Gastrocnemius medialis (tissue), 4 donors: ENCODE data around the gene ASS1. TPM values are rescaled to one million over a fixed set of nuclear protein-coding genes. Genes with fewer than 3 reads are reported as not detected.

Experiments
- ATAC-seq, 2 donors: fragments of 150-250 bp; one replicate each; pipeline ENCODE4 v1.9.1; 2016
- DNase-seq, 2 donors: peaks; one replicate each; pipeline ENCODE4 v3.0.0-alpha.2; 2019
- H3K27ac ChIP-seq, 4 donors: fragments of 200-600 bp; sonication (generic); 1 replicate in 1 of 4; 2 replicates in 3 of 4; pipeline ENCODE4 v1.5.1; 2016 to 2018; ENCODE audit warnings: mild to moderate bottlenecking in 2 of 4, moderate library complexity in 1 of 4
- H3K27me3 ChIP-seq, 3 donors: fragments of 200-600 bp; sonication (generic) in 2 of 3; 1 replicate in 1 of 3; 2 replicates in 2 of 3; pipeline versions ENCODE4 v1.5.1 to v1.6.0; 2016 to 2019; ENCODE audit warnings: mild to moderate bottlenecking in 1 of 3, moderate library complexity in 1 of 3
- H3K36me3 ChIP-seq, 2 donors: fragments of 200-600 bp; sonication (generic) in 1 of 2; one replicate each; pipeline ENCODE4 v1.5.1; 2017 to 2018
- H3K4me1 ChIP-seq, 2 donors: fragments of 200-600 bp; sonication (generic) in 1 of 2; one replicate each; pipeline ENCODE4 v1.5.1; 2016 to 2017; ENCODE audit warnings: mild to moderate bottlenecking in 2 of 2
- H3K4me3 ChIP-seq, 4 donors: fragments of 200-600 bp; sonication (generic) in 3 of 4; 1 replicate in 1 of 4; 2 replicates in 3 of 4; pipeline ENCODE4 v1.5.1; 2016 to 2019; ENCODE audit warnings: mild to moderate bottlenecking in 2 of 4
- H3K9me3 ChIP-seq, 3 donors: fragments of 200-600 bp; sonication (generic) in 2 of 3; 1 replicate in 1 of 3; 2 replicates in 2 of 3; pipeline ENCODE4 v1.5.1; 2016 to 2019
- CTCF ChIP-seq, 5 experiments: fragments of 450-650 bp in 3 of 5; fragments of 200-600 bp in 2 of 5; sonication (generic) in 2 of 5; IDR thresholded peaks in 4 of 5; conservative IDR thresholded peaks in 1 of 5; 1 replicate in 4 of 5; 2 replicates in 1 of 5; pipeline ENCODE4 v1.5.1; 2016 to 2019; ENCODE audit warnings: antibody characterized with exemption in 5 of 5, mild to moderate bottlenecking in 3 of 5, moderate library complexity in 3 of 5
- POLR2A ChIP-seq, 2 donors: fragments of 450-650 bp; IDR thresholded peaks; one replicate each; pipeline ENCODE4 v1.6.1; 2017; ENCODE audit warnings: antibody characterized with exemption in 2 of 2, mild to moderate bottlenecking in 2 of 2, moderate library complexity in 2 of 2
- in situ Hi-C, 4 donors: fragments of 200-750 bp; cut with MboI; loops; one replicate each; pipeline versions ENCODE4 v1.15.0 to v1.8.0; 2017; ENCODE audit warnings: low sequenced_read_pairs in 4 of 4
- intact Hi-C: fragments of 100-400 bp; cut with DNase I; formaldehyde crosslinking; loops from one replicate; pipeline ENCODE4 v1.15.1; 2023; ENCODE audit warnings: low total_unique reads
- total RNA-seq, 4 donors: library from RNA; depleted of rRNA; stranded (reverse); fragments of >200 nt; gene quantifications; one replicate each; pipeline versions ENCODE4 v1.1.0 to v1.2.3, GENCODE V29; 2016

The ASS1 gene
- total RNA-seq, 4 donors from 2014 or later: 44.5 to 83.4 (median 68.5) TPM

- Histone ChIP-seq H3K36me3 (no peaks in the 10 kb centered on the region), H3K9me3 (no peaks in the 10 kb centered on the region), H3K27me3 (no peaks in the 10 kb centered on the region), H3K4me3 (no peak overlapping the region), H3K4me1 (no peaks in the 10 kb centered on the region), H3K27ac (no peak overlapping the region)
- TF ChIP-seq CTCF (IDR thresholded peaks at IDR 0.05 in 4 of 5, conservative IDR thresholded peaks at IDR 0.05 in 1 of 5) (no peak), POLR2A (IDR thresholded peaks at IDR 0.05) (no peak)
- DNase-seq: no peak
- in situ Hi-C loops (loop anchor here in 3 of 4 donors (5.0 kb wide), 2 partner anchors 219 to 229 kb away; no protein-coding TSS in a partner anchor), intact Hi-C loops (no loop called here)
- ATAC-seq: no peak
Observed at GRCh38 chr9:130458027-130458803, 13.5 kb downstream of the ASS1 start.

GRCh38 chr9:130458804-130459067 is 14.0 kb downstream of the ASS1 start:
- intact Hi-C loops: no loop called here
- no peaks in the 10 kb centered on the region for H3K9me3 ChIP-seq
- no peak overlapping the region for H3K4me3 ChIP-seq
- ATAC-seq: no peak
- H3K36me3 ChIP-seq: no peaks in the 10 kb centered on the region
- H3K27ac ChIP-seq: no peak overlapping the region
- no peak for DNase-seq
- no peaks in the 10 kb centered on the region for H3K27me3 ChIP-seq
- H3K4me1 ChIP-seq: no peaks in the 10 kb centered on the region
- TF ChIP-seq POLR2A (IDR thresholded peaks at IDR 0.05) (no peak), CTCF (IDR thresholded peaks at IDR 0.05 in 4 of 5, conservative IDR thresholded peaks at IDR 0.05 in 1 of 5) (no peak)
- in situ Hi-C loops: loop anchor here in 3 of 4 donors (5.0 kb wide), 2 partner anchors 219 to 229 kb away; no protein-coding TSS in a partner anchor

GRCh38 chr9:130459151-130459550 is 14.4 kb downstream of the ASS1 start:
- intact Hi-C loops: no loop called here
- no peaks in the 10 kb centered on the region for H3K36me3 ChIP-seq
- in situ Hi-C loops: loop anchor here in 3 of 4 donors (5.0 kb wide), 2 partner anchors 218 to 228 kb away; no protein-coding TSS in a partner anchor
- TF ChIP-seq POLR2A (IDR thresholded peaks at IDR 0.05): no peak
- no peak for TF ChIP-seq CTCF (IDR thresholded peaks at IDR 0.05 in 4 of 5, conservative IDR thresholded peaks at IDR 0.05 in 1 of 5)
- H3K4me1 ChIP-seq: no peaks in the 10 kb centered on the region
- H3K9me3 ChIP-seq: no peaks in the 10 kb centered on the region
- H3K27ac ChIP-seq: no peak overlapping the region
- no peaks in the 10 kb centered on the region for H3K27me3 ChIP-seq
- no peak for DNase-seq
- ATAC-seq: no peak
- H3K4me3 ChIP-seq: no peak overlapping the region

GRCh38 chr9:130459941-130460669 is 15.3 kb downstream of the ASS1 start:
- in situ Hi-C loops: loop anchor here in 3 of 4 donors (5.0 kb wide), 2 partner anchors 217 to 227 kb away; no protein-coding TSS in a partner anchor

More at GRCh38 chr9:130459941-130460669, 15.3 kb downstream of the ASS1 start:
- ATAC-seq: no peak
- Histone ChIP-seq H3K9me3 (no peaks in the 10 kb centered on the region), H3K27ac (no peak overlapping the region), H3K27me3 (no peaks in the 10 kb centered on the region), H3K4me1 (no peaks in the 10 kb centered on the region), H3K4me3 (no peak overlapping the region), H3K36me3 (no peaks in the 10 kb centered on the region)
- TF ChIP-seq CTCF (IDR thresholded peaks at IDR 0.05 in 4 of 5, conservative IDR thresholded peaks at IDR 0.05 in 1 of 5) (no peak), POLR2A (IDR thresholded peaks at IDR 0.05) (no peak)
- intact Hi-C loops: no loop called here
- DNase-seq: no peak
